CD4-positive, alpha-beta T cell treated with Interleukin-15 for 1 hour (primary cell): Measurements from ENCODE around the gene ZNF23.

Experiments
- DNase-seq: peaks from one replicate; pipeline ENCODE4 v3.0.0-alpha.2; 2020

ZNF23 gene

GRCh38 chr16:71464231-71464630 lies 2.2 kb upstream of the ZNF23 start:
- DNase-seq: no peak

GRCh38 chr16:71460941-71461340 lies 1.1 kb downstream of the ZNF23 start:
- DNase-seq: no peak

GRCh38 chr16:71460236-71460635 lies 1.8 kb downstream of the ZNF23 start:
- no peak for DNase-seq

- no peak for DNase-seq
Measured at GRCh38 chr16:71459510-71459909, 2.5 kb downstream of the ZNF23 start.

- no peak for DNase-seq
Measured at GRCh38 chr16:71456801-71457200, 5.2 kb downstream of the ZNF23 start.

- no peak for DNase-seq
Measured at GRCh38 chr16:71453036-71453435, 9.0 kb downstream of the ZNF23 start.

GRCh38 chr16:71449020-71449419 lies 13.0 kb downstream of the ZNF23 start:
- DNase-seq: no peak

- no peak for DNase-seq
Measured at GRCh38 chr16:71448274-71448866, 13.7 kb downstream of the ZNF23 start.

GRCh38 chr16:71443714-71444113 lies 18.3 kb downstream of the ZNF23 start:
- DNase-seq: no peak

- no peak for DNase-seq
Measured at GRCh38 chr16:71442051-71442440, 20.0 kb downstream of the ZNF23 start, which contains the start of gene TLE7. TLE7 (minus strand) TSS chr16:71442054; CDS start chr16:71433324, 8,730 bp downstream.

GRCh38 chr16:71441348-71442050 lies 20.5 kb downstream of the ZNF23 start:
- no peak for DNase-seq

GRCh38 chr16:71440669-71441347 lies 21.2 kb downstream of the ZNF23 start:
- no peak for DNase-seq

GRCh38 chr16:71439523-71439922 lies 22.5 kb downstream of the ZNF23 start:
- DNase-seq: no peak

GRCh38 chr16:71436473-71436872 lies 25.6 kb downstream of the ZNF23 start:
- no peak for DNase-seq

GRCh38 chr16:71432906-71433305 lies 29.1 kb downstream of the ZNF23 start:
- DNase-seq: no peak

- DNase-seq: no peak
Measured at GRCh38 chr16:71431991-71432390, 30.1 kb downstream of the ZNF23 start.

GRCh38 chr16:71431176-71431575 lies 30.9 kb downstream of the ZNF23 start:
- DNase-seq: no peak

GRCh38 chr16:71430744-71431143 lies 31.3 kb downstream of the ZNF23 start:
- DNase-seq: no peak

- DNase-seq: no peak
Measured at GRCh38 chr16:71429581-71429980, 32.5 kb downstream of the ZNF23 start.

GRCh38 chr16:71428883-71429282 lies 33.2 kb downstream of the ZNF23 start:
- DNase-seq: no peak

GRCh38 chr16:71428385-71428784 lies 33.7 kb downstream of the ZNF23 start:
- DNase-seq: no peak

- DNase-seq: no peak
Measured at GRCh38 chr16:71426880-71427615, 35.0 kb downstream of the ZNF23 start.

GRCh38 chr16:71426069-71426879 lies 35.8 kb downstream of the ZNF23 start:
- DNase-seq: no peak
